Measurements from ENCODE around the gene TYMS. TPM values are rescaled to one million over a fixed set of nuclear protein-coding genes. Genes with fewer than 3 reads are reported as not detected.
A peak's percentile ranks its signal among the peaks of the same experiment; 100 is the strongest.

The TYMS gene
- total and polyA plus RNA-seq, 9 of the 15 experiments (the other 6 are each of a cell fraction or from before 2014, with no cell fraction given) = 69.1 to 409 (median 175) TPM

- TF ChIP-seq SNAPC5 (CRISPR knock-in tag; IDR thresholded peaks at IDR 0.05) (no peak), ZNF740 (CRISPR knock-in tag; IDR thresholded peaks at IDR 0.05) (no peak), ZNF740 (tag; IDR thresholded peaks at IDR 0.05) (no peak), JUNB (CRISPR knock-in tag; conservative IDR thresholded peaks at IDR 0.05) (no peak), MITF (IDR thresholded peaks at IDR 0.05) (no peak), ZBED1 (IDR thresholded peaks at IDR 0.05) (no peak), ZNF695 (CRISPR knock-in tag; IDR thresholded peaks at IDR 0.05) (no peak), SRSF7 (optimal IDR thresholded peaks at IDR 0.05; ENCODE audit: low read depth, low read length) (no peak), DACH1 (IDR thresholded peaks at IDR 0.05; ENCODE audit: partially characterized antibody) (no peak), ZNF780A (CRISPR knock-in tag; IDR thresholded peaks at IDR 0.05) (no peak), ZZZ3 (IDR thresholded peaks at IDR 0.05) (no peak), ZNF124 (CRISPR knock-in tag; IDR thresholded peaks at IDR 0.05) (no peak), ZNF165 (CRISPR knock-in tag; IDR thresholded peaks at IDR 0.05; ENCODE audit: borderline replicate concordance) (0 out of 2 replicates have a peak, but pooled peaks have one; percentile 75), MAX (CRISPR knock-in tag; IDR thresholded peaks at IDR 0.05) (no peak), CHCHD3 (CRISPR knock-in tag; IDR thresholded peaks at IDR 0.05) (no peak), THRB (CRISPR knock-in tag; conservative IDR thresholded peaks at IDR 0.05) (0 out of 2 replicates have a peak, but pooled peaks have one; percentile 17), ETS2 (tag; IDR thresholded peaks at IDR 0.05; ENCODE audit: borderline replicate concordance, poor library complexity, severe bottlenecking) (no peak), MLX (CRISPR knock-in tag; conservative IDR thresholded peaks at IDR 0.05) (no peak), MTA1 (IDR thresholded peaks at IDR 0.05; ENCODE audit: borderline replicate concordance) (no peak), ZFP91 (CRISPR knock-in tag; IDR thresholded peaks at IDR 0.05) (0 out of 2 replicates have a peak, but pooled peaks have one; percentile 48), HNRNPK (IDR thresholded peaks at IDR 0.05; ENCODE audit: low read depth, low read length, poor library complexity, severe bottlenecking) (no peak), TAL1 (IDR thresholded peaks at IDR 0.05) (0 out of 2 replicates have a peak, but pooled peaks have one; percentile 3), RAD51 (IDR thresholded peaks at IDR 0.05; ENCODE audit: borderline replicate concordance, low read depth) (no peak), ZNF224 (CRISPR knock-in tag; IDR thresholded peaks at IDR 0.05) (no peak)
These were observed 41.7 kb upstream of the TYMS start (continued) for GRCh38 chr18:615773-616172.
